AG08395 (cell line): ENCODE data around the gene SETDB1.
"Not testable (repeated sequence)": the region's sequence is repeated elsewhere in the genome, so short reads cannot be mapped to it uniquely, and the experiment has no call there.

ENCODE experiments used
- DNase-seq: peaks from one replicate; pipeline ENCODE4 v3.0.0; 2012; ENCODE audit warnings: mixed read lengths, low spot score

The SETDB1 gene

GRCh38 chr1:150926097-150926741 lies at the start of gene SETDB1:
TSS of gene SETDB1 (plus strand) at chr1:150926363. CDS start at chr1:150927715, 1,352 bp downstream.
- peak; percentile 96 for DNase-seq

- not testable (repeated sequence) for DNase-seq
These were observed 47.2 kb upstream of the SETDB1 start for GRCh38 chr1:150878931-150879330.

DNA sequence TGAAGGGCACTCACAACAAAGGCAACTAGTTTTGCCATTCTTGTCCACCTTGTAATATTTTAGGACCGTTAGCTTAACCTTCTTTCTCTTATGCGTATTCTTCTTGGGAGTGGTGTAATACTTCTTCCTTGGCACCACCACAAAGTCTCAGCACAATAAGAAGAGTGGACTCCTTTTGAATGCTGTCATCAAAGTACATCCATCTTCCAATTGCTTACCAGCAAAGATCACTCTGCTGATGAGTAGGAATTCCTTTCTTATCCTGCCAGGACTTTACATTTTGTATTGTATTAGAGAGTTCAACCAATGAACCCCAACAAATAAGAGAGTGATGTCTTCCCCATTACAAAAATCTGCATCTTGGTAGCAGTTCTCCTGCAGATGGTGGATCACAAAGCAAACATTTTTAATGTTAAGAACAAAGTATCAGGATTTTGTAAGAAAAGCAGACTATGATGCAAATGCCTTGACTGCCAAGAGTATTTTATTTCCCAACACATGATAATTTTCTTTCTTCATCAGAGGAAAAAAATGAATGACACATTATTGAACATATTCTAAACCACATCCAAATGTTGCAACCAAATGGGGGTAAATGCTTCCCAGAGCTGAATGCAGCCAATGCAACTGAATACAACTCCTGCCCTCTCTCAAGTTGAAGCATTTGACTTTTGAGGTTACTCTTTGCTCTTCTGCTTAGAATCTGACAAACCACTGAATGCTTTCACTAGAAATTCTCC lies 44.7 kb upstream of the SETDB1 start:
- DNase-seq, result peak; percentile 77

- DNase-seq, result not testable (repeated sequence)
These were observed 43.0 kb upstream of the SETDB1 start for GRCh38 chr1:150883121-150883520.

GRCh38 chr1:150887018-150887417 lies 39.1 kb upstream of the SETDB1 start, which contains the start of gene CTXND2:
TSS of gene CTXND2 (plus strand) at chr1:150887136. CDS start at chr1:150912315, 25,179 bp downstream.
- DNase-seq, result no peak

- no peak for DNase-seq
These were observed 37.4 kb upstream of the SETDB1 start for GRCh38 chr1:150888727-150889126.

- no peak for DNase-seq
These were observed 36.1 kb upstream of the SETDB1 start for GRCh38 chr1:150890033-150890416.

DNA sequence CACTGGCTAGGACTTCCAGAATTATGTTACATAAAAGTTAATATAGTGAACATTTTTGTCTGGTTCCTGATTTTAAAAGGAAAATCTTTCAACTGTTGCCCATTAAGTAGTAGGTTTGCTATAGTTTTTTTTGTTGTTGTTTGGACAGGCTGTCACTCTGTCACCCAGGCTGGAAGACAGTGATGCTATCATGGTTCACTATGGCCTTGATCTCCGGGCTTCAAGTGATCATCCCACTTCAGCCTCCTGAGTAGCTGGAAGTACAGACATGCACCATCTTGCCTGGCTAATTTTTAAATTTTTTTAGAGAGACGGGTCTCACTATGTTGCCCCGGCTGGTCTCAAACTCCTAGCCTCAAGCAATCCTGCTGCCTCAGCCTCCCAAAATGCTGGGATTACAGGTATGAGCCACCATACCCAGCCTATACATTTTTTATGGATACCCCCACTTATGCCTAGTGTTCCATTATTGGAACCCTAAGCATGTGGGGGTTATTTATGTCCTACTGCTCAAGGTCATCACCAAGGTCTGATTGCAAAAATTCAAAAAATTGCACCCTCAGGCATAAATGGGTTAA lies 32.7 kb upstream of the SETDB1 start:
- DNase-seq, result no peak

- peak; percentile 49 for DNase-seq
These were observed 30.5 kb upstream of the SETDB1 start for GRCh38 chr1:150895618-150896017.

- DNase-seq, result not testable (repeated sequence)
These were observed 26.4 kb upstream of the SETDB1 start for GRCh38 chr1:150899795-150900194.

DNA sequence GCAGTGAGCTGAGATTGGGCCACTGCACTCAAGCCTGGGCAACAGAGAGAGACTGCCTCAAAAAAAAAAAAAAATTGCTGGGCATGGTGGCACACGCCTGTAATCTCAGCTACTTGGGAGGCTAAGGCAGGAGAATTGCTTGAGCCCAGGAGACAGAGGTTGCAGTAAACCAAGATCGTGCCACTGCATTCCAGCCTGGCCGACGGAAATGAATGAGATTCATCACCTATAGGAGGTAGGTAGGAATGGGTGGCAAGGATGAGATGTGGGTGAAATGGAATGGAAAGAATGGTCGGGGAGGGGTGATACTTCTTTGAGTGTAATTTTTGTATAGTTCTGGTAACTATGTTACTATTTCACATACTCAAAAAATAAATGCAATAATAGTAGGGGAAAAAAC lies 23.8 kb upstream of the SETDB1 start:
- no peak for DNase-seq

DNA sequence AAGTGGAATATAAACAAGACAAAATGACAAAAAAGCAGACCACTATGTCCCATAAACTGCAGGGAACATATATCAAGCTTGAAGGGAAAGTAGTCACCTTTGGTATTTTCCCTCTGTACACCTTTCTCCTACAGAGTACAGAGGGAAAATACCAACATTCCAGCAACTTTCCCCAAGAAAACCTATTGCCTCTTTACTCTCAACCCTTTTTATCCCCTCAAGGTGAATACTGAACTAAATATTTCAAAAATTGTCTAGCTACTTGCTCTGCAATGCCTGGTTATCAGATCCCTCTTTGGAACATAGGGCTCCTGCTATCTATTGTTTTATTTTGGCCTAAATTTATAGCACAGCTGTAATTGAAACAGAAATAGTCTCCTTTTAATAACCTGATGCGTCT lies 23.4 kb upstream of the SETDB1 start:
- DNase-seq, result no peak

DNA sequence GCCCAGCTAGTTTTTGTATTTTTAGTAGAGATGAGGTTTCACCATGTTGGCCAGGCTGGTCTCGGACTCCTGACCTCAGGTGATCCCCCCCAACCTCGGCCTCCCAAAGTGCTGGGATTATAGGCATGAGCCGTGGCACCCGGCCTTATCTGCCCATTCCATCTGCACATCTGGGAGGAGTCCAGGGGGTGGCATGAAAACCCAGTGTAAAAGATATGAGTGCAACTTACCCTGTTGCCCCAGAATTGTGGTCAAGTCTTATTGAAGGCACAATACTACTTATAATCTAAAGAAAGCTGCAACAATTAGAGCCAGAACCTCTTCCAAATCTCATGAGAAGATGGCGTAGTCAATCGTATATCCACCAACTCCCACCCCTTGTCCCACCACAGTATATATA lies 20.9 kb upstream of the SETDB1 start:
- DNase-seq, result no peak

- DNase-seq, result no peak
These were observed 19.8 kb upstream of the SETDB1 start for GRCh38 chr1:150906329-150906728.

DNA sequence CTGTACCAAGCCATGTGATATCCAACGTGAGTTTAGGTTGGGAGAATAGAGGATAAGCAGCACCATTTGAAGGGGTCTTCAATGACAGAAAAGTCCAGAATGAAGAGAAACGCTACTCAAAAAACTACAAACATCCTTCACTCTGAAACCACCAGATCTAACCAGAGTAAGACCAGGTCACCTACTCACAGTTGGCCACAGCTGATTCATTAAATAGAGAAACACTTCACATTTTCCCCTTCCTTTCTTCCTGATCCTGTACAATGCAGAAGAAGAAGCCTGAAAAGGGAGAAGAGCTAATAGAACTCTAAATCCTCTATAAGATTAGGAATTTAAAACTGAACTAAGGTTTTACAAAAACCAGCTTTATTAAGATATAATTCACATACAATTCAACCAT lies 19.4 kb upstream of the SETDB1 start:
- no peak for DNase-seq

DNA sequence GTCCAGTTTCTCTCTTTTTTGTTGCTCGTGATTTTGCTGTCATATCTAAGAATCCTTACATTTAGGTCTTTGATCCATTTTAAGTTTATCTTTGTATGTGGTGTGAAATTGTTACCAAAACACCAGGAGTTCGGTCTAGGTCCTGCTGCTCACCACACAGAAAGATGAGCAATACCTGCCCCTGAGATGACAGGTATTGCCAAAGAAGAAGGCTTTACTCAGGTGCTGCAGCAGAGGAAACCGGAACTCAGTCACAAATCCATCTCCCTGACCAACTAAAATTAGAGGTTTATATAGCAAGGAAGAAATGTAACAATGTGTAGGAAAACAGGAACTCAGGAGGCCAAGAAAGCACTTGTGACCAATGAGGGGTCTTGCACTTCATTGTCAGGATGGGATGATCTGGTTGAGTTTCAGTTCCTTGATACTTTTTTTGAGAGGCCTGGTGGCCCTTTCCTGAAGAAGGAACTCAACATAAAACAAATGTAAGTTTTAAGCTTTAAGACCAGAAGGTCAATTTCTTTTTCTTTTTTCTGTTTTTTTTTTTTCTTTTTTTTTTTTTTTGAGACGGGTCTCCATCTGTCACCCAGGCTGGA lies 16.5 kb upstream of the SETDB1 start:
- no peak for DNase-seq

DNA sequence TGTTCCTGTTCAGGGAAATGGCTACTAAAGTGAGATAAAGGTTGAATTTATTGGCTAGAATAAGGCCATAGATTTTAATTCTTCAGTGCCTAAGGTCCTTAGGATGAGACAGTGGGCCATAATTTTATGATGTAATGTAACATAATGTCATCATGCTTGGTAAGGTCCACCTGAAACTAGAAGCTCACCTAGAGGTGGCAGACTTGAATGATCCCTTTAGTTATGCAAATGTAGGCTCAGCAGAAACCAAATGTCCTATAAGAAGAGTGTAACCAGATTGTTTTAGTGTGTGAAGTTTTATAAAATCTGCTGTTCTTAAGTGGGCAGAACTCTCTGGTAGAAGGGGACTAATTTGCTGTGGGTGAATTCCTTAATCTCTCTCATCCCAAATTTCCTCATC lies 13.5 kb upstream of the SETDB1 start:
- no peak for DNase-seq

GRCh38 chr1:150917387-150917786 lies 8.8 kb upstream of the SETDB1 start:
- no peak for DNase-seq

DNA sequence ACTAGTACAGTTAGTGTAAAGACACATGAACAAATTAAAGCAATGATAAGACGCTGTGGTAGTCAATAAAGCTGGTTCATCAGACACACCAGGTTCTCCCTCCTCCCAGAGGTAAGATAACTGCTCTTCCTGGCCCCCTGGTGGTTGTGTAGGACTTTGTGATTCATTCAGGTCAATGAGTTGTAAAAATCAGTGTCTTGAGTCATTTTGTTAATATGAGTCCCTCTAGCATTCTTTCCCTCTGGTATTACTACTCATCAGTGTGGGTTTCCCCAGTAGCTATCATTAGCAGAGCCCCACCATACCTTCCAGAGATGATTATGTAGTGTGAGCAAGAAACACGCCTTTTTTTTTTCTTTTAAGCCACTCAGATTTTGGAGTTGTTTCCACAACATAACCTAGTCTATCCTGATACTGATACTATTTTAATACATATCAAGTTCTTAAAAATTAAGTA lies 3.6 kb upstream of the SETDB1 start:
- peak; percentile 87 for DNase-seq

GRCh38 chr1:150925080-150925479 lies 1.1 kb upstream of the SETDB1 start:
- DNase-seq, result no peak

DNA sequence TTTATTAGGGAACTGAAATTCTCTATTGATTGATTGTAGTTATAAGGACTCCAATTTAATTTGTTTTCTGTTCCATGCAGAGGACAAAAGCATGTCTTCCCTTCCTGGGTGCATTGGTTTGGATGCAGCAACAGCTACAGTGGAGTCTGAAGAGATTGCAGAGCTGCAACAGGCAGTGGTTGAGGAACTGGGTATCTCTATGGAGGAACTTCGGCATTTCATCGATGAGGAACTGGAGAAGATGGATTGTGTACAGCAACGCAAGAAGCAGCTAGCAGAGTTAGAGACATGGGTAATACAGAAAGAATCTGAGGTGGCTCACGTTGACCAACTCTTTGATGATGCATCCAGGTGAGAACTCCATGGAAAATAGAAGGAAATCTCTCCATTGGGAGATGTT lies 1.5 kb downstream of the SETDB1 start:
- DNase-seq, result no peak

DNA sequence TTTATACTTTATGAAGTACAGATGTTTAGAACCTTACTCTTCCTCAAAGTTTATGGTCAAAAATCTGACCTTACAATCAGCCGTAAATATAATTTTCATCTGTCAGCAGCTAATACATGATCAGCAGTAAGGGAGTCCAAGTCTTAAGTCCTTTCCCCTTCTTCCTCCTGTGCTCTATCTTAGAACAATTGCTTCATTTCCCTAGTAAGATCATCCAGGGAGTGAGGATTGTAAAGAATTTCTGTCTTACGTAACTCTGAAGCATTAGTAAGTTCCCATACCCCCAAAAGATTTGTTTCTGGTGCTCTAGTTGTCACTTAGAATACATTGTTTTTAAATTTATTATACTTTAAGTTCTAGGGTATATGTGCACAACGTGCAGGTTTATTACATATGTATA lies 2.1 kb downstream of the SETDB1 start:
- no peak for DNase-seq

GRCh38 chr1:150928775-150929174 lies 2.6 kb downstream of the SETDB1 start:
- not testable (repeated sequence) for DNase-seq
